GM21423 (cell line): ENCODE results near the gene CD300A.

Experiments used
- ATAC-seq: cut with Tn5 transposase; IDR thresholded peaks from one replicate; pipeline ENCODE4 v1.9.1; 2021; ENCODE audit warnings: mild to moderate bottlenecking, moderate library complexity; ENCODE audit not compliant: unreplicated experiment

CD300A gene

GRCh38 chr17:74466111-74466827, at the start of gene CD300A:
CD300A (plus strand) TSS chr17:74466634; CDS start chr17:74466704, 70 bp downstream.
- no peak for ATAC-seq

GRCh38 chr17:74417178-74418045, 49.0 kb upstream of the CD300A start:
- peak; percentile 77 for ATAC-seq

GRCh38 chr17:74419928-74420411, 46.5 kb upstream of the CD300A start:
- no peak for ATAC-seq

- ATAC-seq: no peak
Observed at GRCh38 chr17:74424117-74424516, 42.3 kb upstream of the CD300A start.

- no peak for ATAC-seq
Observed at GRCh38 chr17:74424657-74425056, 41.8 kb upstream of the CD300A start.

GRCh38 chr17:74426551-74427047, 39.8 kb upstream of the CD300A start:
- ATAC-seq: no peak

GRCh38 chr17:74427048-74427762, 39.2 kb upstream of the CD300A start:
- ATAC-seq: no peak

- no peak for ATAC-seq
Observed at GRCh38 chr17:74427763-74428153, 38.7 kb upstream of the CD300A start.

- ATAC-seq: peak; percentile 6
Observed at GRCh38 chr17:74429604-74430384, 36.6 kb upstream of the CD300A start.

- ATAC-seq: no peak
Observed at GRCh38 chr17:74430385-74430705, 36.1 kb upstream of the CD300A start.

- ATAC-seq: peak; percentile 55
Observed at GRCh38 chr17:74430706-74431567, 35.5 kb upstream of the CD300A start.

- ATAC-seq: no peak
Observed at GRCh38 chr17:74431568-74432423, 34.6 kb upstream of the CD300A start, which contains the start of gene GPRC5C. GPRC5C (plus strand) TSS chr17:74432088; CDS start chr17:74439777, 7,689 bp downstream.

GRCh38 chr17:74432424-74432690, 34.1 kb upstream of the CD300A start:
- no peak for ATAC-seq

- no peak for ATAC-seq
Observed at GRCh38 chr17:74432766-74433391, 33.6 kb upstream of the CD300A start.

- ATAC-seq: no peak
Observed at GRCh38 chr17:74433421-74434121, 32.9 kb upstream of the CD300A start.

- no peak for ATAC-seq
Observed at GRCh38 chr17:74435775-74436359, 30.6 kb upstream of the CD300A start.

GRCh38 chr17:74437702-74438101, 28.7 kb upstream of the CD300A start:
- no peak for ATAC-seq
